Keratinocyte (primary cell): ENCODE measurements around the gene LTB4R. TPM values are rescaled to one million over a fixed set of nuclear protein-coding genes. Genes with fewer than 3 reads are reported as not detected.
"Not testable (repeated sequence)": the region's sequence is repeated elsewhere in the genome, so short reads cannot be mapped to it uniquely, and the experiment has no call there.

Experiments used
- DNase-seq: peaks from one replicate; pipeline ENCODE4 v3.0.0-alpha.2; 2011; ENCODE audit warnings: low read depth, missing footprints, low spot score
- FAIRE-seq: peaks from 2 replicates; lab custom pipeline; 2011; peaks lifted over from hg19 to GRCh38; lab: Jason Lieb, UNC
- H2AFZ ChIP-seq: 2 replicates; pipeline ENCODE4 v1.6.0; 2012; ENCODE audit warnings: low read length, control low read depth, inconsistent platforms; ENCODE audit not compliant: control insufficient read depth
- H3K27ac ChIP-seq: 2 replicates; pipeline ENCODE4 v1.5.1; 2011; ENCODE audit warnings: low read length; ENCODE audit not compliant: control insufficient read depth, insufficient read depth
- H3K27me3 ChIP-seq: 3 replicates; pipeline ENCODE4 v1.6.0; 2011; ENCODE audit warnings: low read length; ENCODE audit not compliant: control insufficient read depth, insufficient read depth; ENCODE audit errors: extremely low read depth
- H3K36me3 ChIP-seq, 2 experiments: 2 replicates in 1 of 2; 3 replicates in 1 of 2; pipeline ENCODE4 v1.5.1; 2011; ENCODE audit warnings: low read length in 2 of 2, mild to moderate bottlenecking in 1 of 2; ENCODE audit not compliant: control insufficient read depth in 2 of 2, insufficient read depth in 2 of 2; ENCODE audit errors: extremely low read depth in 1 of 2
- H3K4me1 ChIP-seq: 3 replicates; pipeline ENCODE4 v1.5.1; 2011; ENCODE audit warnings: low read length; ENCODE audit not compliant: control insufficient read depth, insufficient read depth; ENCODE audit errors: extremely low read depth
- H3K4me2 ChIP-seq: 3 replicates; pipeline ENCODE4 v1.6.0; 2011; ENCODE audit warnings: low read depth, low read length; ENCODE audit not compliant: control insufficient read depth, insufficient read depth; ENCODE audit errors: extremely low read depth
- H3K4me3 ChIP-seq, 3 experiments: fragments of 200-600 bp in 1 of 3; sonication (generic) in 1 of 3; 2 replicates in 2 of 3; 3 replicates in 1 of 3; pipeline ENCODE4 v1.5.1; 2011 to 2016; ENCODE audit warnings: low read length in 3 of 3, mild to moderate bottlenecking in 3 of 3, control low read depth in 2 of 3, inconsistent platforms in 1 of 3, low read depth in 1 of 3, mixed read lengths in 1 of 3, mixed run types in 1 of 3, moderate library complexity in 1 of 3; ENCODE audit not compliant: control insufficient read depth in 2 of 3, insufficient read depth in 2 of 3; ENCODE audit errors: extremely low read depth in 1 of 3
- H3K79me2 ChIP-seq: 2 replicates; pipeline ENCODE4 v1.6.0; 2012; ENCODE audit warnings: low read length; ENCODE audit not compliant: control insufficient read depth, insufficient read depth
- H3K9ac ChIP-seq: 3 replicates; pipeline ENCODE4 v1.6.0; 2011; ENCODE audit warnings: low read length; ENCODE audit not compliant: control insufficient read depth, insufficient read depth; ENCODE audit errors: extremely low read depth
- H3K9me1 ChIP-seq: 3 replicates; pipeline ENCODE4 v1.6.0; 2011; ENCODE audit warnings: low read length; ENCODE audit not compliant: control insufficient read depth, insufficient read depth; ENCODE audit errors: extremely low read depth
- H3K9me3 ChIP-seq: 2 replicates; pipeline ENCODE4 v1.5.1; 2012; ENCODE audit warnings: low read depth, low read length; ENCODE audit not compliant: control insufficient read depth
- H4K20me1 ChIP-seq: 3 replicates; pipeline ENCODE4 v1.6.0; 2011; ENCODE audit warnings: low read length; ENCODE audit not compliant: control insufficient read depth, insufficient read depth; ENCODE audit errors: extremely low read depth
- CTCF ChIP-seq, 3 experiments: IDR thresholded peaks in 1 of 3; conservative IDR thresholded peaks in 1 of 3; optimal IDR thresholded peaks in 1 of 3; 2 replicates in 2 of 3; 3 replicates in 1 of 3; pipeline versions ENCODE3 to v1.5.1; 2011; ENCODE audit warnings: low read length in 3 of 3, mild to moderate bottlenecking in 3 of 3, moderate library complexity in 2 of 3, control low read depth in 1 of 3, inconsistent platforms in 1 of 3; ENCODE audit not compliant: insufficient read depth in 2 of 3; ENCODE audit errors: extremely low read depth in 1 of 3
- EZH2 ChIP-seq: IDR thresholded peaks from one replicate; pipeline ENCODE4 v1.6.1; 2012; ENCODE audit warnings: inconsistent platforms, mild to moderate bottlenecking, low read length, moderate library complexity
- dilution Hi-C: fragments of 300-500 bp; cut with MboI; formaldehyde crosslinking; loops from one replicate; pipeline ENCODE4 v1.7.0; 2020; ENCODE audit warnings: low sequenced_read_pairs; ENCODE audit not compliant: extremely low pct_ligation_motif_present
- polyA plus RNA-seq, 5 experiments: library from polyadenylated mRNA; depleted of rRNA in 3 of 5; stranded (reverse) in 3 of 5; stranded (forward) in 1 of 5; unstranded in 1 of 5; fragments of >200 nt; gene quantifications; 1 replicate in 1 of 5; 2 replicates in 3 of 5; 3 replicates in 1 of 5; pipeline versions ENCODE4 v1.2.1 to v1.2.3, GENCODE V29; 2011 to 2012; ENCODE audit warnings: missing spikeins in 2 of 5, low read depth in 1 of 5, low replicate concordance in 1 of 5

The LTB4R gene
- polyA plus RNA-seq, 1 donor (not counting 4 experiments of a cell fraction or from before 2014, with no cell fraction given) = 14.6 TPM

DNA sequence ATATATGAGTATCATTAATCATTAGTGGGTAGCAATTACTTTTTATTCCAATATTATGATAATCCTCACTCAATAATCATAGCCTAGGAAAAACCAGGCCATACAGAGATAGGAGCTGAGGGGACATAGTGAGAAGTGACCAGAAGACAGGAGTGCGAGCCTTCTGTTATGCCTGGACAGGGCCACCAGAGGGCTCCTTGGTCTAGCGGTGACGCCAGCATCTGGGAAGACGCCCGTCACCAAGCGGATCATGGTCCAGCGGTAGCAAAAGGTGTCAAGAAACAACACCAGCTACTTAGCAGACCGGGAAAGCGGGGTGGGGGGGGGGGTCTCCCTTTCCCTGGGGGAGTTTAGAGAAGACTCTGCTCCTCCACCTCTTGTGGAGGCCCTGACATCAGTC lies 16.6 kb downstream of the LTB4R start:
- H3K9ac ChIP-seq, dilution Hi-C loops, H3K9me1 ChIP-seq, H2AFZ ChIP-seq, H3K27ac ChIP-seq, H3K36me3 ChIP-seq, H3K27me3 ChIP-seq, H3K4me2 ChIP-seq, H3K9me3 ChIP-seq, H3K4me3 ChIP-seq, H4K20me1 ChIP-seq, DNase-seq, FAIRE-seq, H3K79me2 ChIP-seq: not testable (repeated sequence)
- peak in 1 of 3 experiments; percentile 49 for TF ChIP-seq CTCF (optimal IDR thresholded peaks at IDR 0.05 in 1 of 3, IDR thresholded peaks at IDR 0.05 in 1 of 3, conservative IDR thresholded peaks at IDR 0.05 in 1 of 3; ENCODE audit: extremely low read depth in 1 of 3, insufficient read depth in 2 of 3, low read length in 3 of 3)
- H3K4me1 ChIP-seq = peaks cover 10% of the 10 kb centered on the region

- H3K9me3 ChIP-seq = no peaks in the 10 kb centered on the region
- H3K9me1 ChIP-seq = no peaks in the 10 kb centered on the region
- no peak overlapping the region for H2AFZ ChIP-seq
- no peak overlapping the region for H3K27ac ChIP-seq
- H3K4me1 ChIP-seq = peaks cover 18% of the 10 kb centered on the region
- H3K4me2 ChIP-seq = no peak overlapping the region
- no peak for FAIRE-seq
- H3K79me2 ChIP-seq = no peaks in the 10 kb centered on the region
- H3K9ac ChIP-seq = no peak overlapping the region
- peaks cover under 1% of the 10 kb centered on the region for H3K27me3 ChIP-seq
- H3K36me3 ChIP-seq = no peaks in the 10 kb centered on the region
- dilution Hi-C loops = no loop called here
- no peaks in the 10 kb centered on the region for H4K20me1 ChIP-seq
- no peak for DNase-seq
- H3K4me3 ChIP-seq = no peak overlapping the region
- TF ChIP-seq EZH2 (no peak), CTCF (optimal IDR thresholded peaks at IDR 0.05 in 1 of 3, IDR thresholded peaks at IDR 0.05 in 1 of 3, conservative IDR thresholded peaks at IDR 0.05 in 1 of 3; ENCODE audit: extremely low read depth in 1 of 3, insufficient read depth in 2 of 3, low read length in 3 of 3) (no peak)
Observed at GRCh38 chr14:24329073-24329663, 17.9 kb downstream of the LTB4R start.
